ENCODE measurements around the gene EPHB2.

Gene EPHB2

DNA sequence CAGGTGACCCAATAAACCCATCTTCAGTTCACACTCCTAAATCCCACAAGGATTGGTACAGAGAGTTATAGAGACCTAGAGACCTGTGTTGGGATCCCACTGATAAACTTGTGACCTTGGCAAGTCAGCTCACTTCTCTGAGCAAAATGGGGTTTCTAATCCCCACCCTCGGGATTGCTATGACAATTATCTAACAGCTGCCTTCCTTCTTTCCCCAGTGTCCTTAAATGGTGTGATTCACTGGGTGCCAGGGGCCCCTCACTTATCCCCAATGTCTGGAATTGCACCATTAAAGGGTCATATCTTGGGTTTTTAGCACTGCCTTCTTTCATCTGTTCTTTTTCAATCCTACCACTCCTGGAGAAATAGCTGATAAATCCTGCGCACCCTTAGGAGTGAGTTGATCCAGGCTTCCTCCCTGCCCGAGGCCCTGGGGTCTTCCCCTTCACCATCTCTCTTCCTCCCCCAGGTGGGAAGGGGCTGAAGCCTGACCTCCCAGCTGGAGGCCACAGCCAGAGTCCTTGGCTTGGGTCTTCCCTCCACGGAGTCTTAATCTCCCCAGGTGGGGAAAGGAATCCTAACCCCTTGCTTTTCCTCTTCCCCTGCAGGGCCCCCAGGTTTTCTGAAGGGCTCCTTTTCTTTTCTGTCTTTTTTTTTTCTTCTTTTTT is 222.3 kb downstream of the EPHB2 start:
- Histone ChIP-seq H4K20me1 (ENCODE audit: insufficient read depth, low read length) (no peaks in the 10 kb centered on the region), H3K36me3 (replicated peaks; ENCODE audit: insufficient read depth, low read length) (no peaks in the 10 kb centered on the region), H3K27me3 (replicated peaks; ENCODE audit: insufficient read depth, low read length) (peaks cover 96% of the 10 kb centered on the region), H3K27ac (ENCODE audit: low read length) (no peak overlapping the region), H3F3A (ENCODE audit: insufficient read depth, low read length) (no peaks in the 10 kb centered on the region), H3K4me1 (ENCODE audit: low read length) (no peaks in the 10 kb centered on the region), H3K9me2 (replicated peaks; ENCODE audit: insufficient read depth, low read length) (no peaks in the 10 kb centered on the region), H3K4me2 (ENCODE audit: low read depth, low read length) (no peak overlapping the region), H3K79me2 (ENCODE audit: low read length) (no peaks in the 10 kb centered on the region), H3K9me3 (replicated peaks; ENCODE audit: insufficient read depth, low read length) (no peaks in the 10 kb centered on the region), H3K9ac (ENCODE audit: low read length) (no peak overlapping the region), H3K4me3 (ENCODE audit: low read length) (no peak overlapping the region), H2AFZ (ENCODE audit: low read length) (no peak overlapping the region)
- no peak for TF ChIP-seq EZH2 (optimal IDR thresholded peaks at IDR 0.05; ENCODE audit: low read depth, low read length)
- TF ChIP-seq EZH2phosphoT487 (IDR thresholded peaks at IDR 0.05; ENCODE audit: low read length), result no peak
- TF ChIP-seq, protein P1, sequence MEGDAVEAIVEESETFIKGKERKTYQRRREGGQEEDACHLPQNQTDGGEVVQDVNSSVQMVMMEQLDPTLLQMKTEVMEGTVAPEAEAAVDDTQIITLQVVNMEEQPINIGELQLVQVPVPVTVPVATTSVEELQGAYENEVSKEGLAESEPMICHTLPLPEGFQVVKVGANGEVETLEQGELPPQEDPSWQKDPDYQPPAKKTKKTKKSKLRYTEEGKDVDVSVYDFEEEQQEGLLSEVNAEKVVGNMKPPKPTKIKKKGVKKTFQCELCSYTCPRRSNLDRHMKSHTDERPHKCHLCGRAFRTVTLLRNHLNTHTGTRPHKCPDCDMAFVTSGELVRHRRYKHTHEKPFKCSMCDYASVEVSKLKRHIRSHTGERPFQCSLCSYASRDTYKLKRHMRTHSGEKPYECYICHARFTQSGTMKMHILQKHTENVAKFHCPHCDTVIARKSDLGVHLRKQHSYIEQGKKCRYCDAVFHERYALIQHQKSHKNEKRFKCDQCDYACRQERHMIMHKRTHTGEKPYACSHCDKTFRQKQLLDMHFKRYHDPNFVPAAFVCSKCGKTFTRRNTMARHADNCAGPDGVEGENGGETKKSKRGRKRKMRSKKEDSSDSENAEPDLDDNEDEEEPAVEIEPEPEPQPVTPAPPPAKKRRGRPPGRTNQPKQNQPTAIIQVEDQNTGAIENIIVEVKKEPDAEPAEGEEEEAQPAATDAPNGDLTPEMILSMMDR (IDR thresholded peaks at IDR 0.05; ENCODE audit: low read length), result no peak
- DNase-seq, result no peak

DNA sequence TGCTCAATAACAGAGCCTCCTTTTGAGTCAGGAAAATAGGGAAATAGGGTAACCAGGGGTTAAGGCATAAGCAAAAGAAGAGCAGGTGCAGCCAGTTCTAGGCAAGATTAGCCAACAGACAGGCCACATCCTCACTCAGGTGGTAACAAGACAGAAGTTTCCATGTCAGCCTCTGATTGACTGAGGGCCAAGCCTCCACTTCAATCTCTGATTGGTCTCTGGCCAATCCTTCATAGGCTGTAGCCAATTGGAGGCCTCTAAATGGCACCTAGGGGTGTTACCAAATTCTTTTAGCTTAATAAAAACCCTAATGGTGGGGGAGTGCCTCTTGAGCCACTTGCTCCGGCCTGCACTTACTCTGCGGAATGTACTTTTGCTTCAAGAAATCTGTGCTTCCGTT is 224.8 kb downstream of the EPHB2 start:
- no peak for DNase-seq
- TF ChIP-seq EZH2 (optimal IDR thresholded peaks at IDR 0.05; ENCODE audit: low read depth, low read length) (no peak), EZH2phosphoT487 (IDR thresholded peaks at IDR 0.05; ENCODE audit: low read length) (no peak)
- TF ChIP-seq, protein P1 (IDR thresholded peaks at IDR 0.05; ENCODE audit: low read length), result no peak
- H3K27ac ChIP-seq (ENCODE audit: low read length), result no peak overlapping the region
- H3K4me1 ChIP-seq (ENCODE audit: low read length), result no peaks in the 10 kb centered on the region
- peaks cover 81% of the 10 kb centered on the region for H3K27me3 ChIP-seq (replicated peaks; ENCODE audit: insufficient read depth, low read length)
- no peak overlapping the region for H3K4me3 ChIP-seq (ENCODE audit: low read length)
- H3K9me2 ChIP-seq (replicated peaks; ENCODE audit: insufficient read depth, low read length), result no peaks in the 10 kb centered on the region
- H3K36me3 ChIP-seq (replicated peaks; ENCODE audit: insufficient read depth, low read length), result no peaks in the 10 kb centered on the region
- no peak overlapping the region for H3K9ac ChIP-seq (ENCODE audit: low read length)
- no peak overlapping the region for H2AFZ ChIP-seq (ENCODE audit: low read length)
- no peaks in the 10 kb centered on the region for H4K20me1 ChIP-seq (ENCODE audit: insufficient read depth, low read length)
- H3K4me2 ChIP-seq (ENCODE audit: low read depth, low read length), result no peak overlapping the region
- H3F3A ChIP-seq (ENCODE audit: insufficient read depth, low read length), result no peaks in the 10 kb centered on the region
- H3K79me2 ChIP-seq (ENCODE audit: low read length), result no peaks in the 10 kb centered on the region
- H3K9me3 ChIP-seq (replicated peaks; ENCODE audit: insufficient read depth, low read length), result no peaks in the 10 kb centered on the region

DNA sequence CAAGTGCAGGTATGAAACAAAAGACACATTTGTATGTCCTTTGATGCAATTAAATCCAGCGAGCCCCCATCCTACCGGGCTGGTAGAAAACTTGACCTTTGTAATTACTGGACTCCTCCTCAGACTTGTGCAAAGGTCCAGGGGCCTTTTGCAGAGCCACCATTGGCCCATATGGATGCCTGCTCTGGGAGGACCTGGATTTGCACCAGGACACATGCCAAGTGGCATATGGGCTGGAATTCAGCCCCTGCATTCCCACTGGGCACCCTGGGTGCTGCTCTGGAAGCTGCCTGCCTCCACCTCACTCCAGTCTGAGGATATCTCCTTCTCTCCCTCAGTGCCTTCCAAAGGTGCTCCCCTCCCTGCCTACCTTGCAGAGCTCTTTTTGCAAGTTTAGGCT is 226.0 kb downstream of the EPHB2 start:
- no peak for DNase-seq
- no peaks in the 10 kb centered on the region for H3K36me3 ChIP-seq (replicated peaks; ENCODE audit: insufficient read depth, low read length)
- H4K20me1 ChIP-seq (ENCODE audit: insufficient read depth, low read length), result no peaks in the 10 kb centered on the region
- no peaks in the 10 kb centered on the region for H3F3A ChIP-seq (ENCODE audit: insufficient read depth, low read length)
- no peak overlapping the region for H3K4me3 ChIP-seq (ENCODE audit: low read length)
- H2AFZ ChIP-seq (ENCODE audit: low read length), result no peak overlapping the region
- H3K9me3 ChIP-seq (replicated peaks; ENCODE audit: insufficient read depth, low read length), result no peaks in the 10 kb centered on the region
- no peak overlapping the region for H3K9ac ChIP-seq (ENCODE audit: low read length)
- H3K27me3 ChIP-seq (replicated peaks; ENCODE audit: insufficient read depth, low read length), result peaks cover 83% of the 10 kb centered on the region
- H3K4me2 ChIP-seq (ENCODE audit: low read depth, low read length), result no peak overlapping the region
- TF ChIP-seq EZH2 (optimal IDR thresholded peaks at IDR 0.05; ENCODE audit: low read depth, low read length) (no peak), EZH2phosphoT487 (IDR thresholded peaks at IDR 0.05; ENCODE audit: low read length) (no peak)
- TF ChIP-seq, protein P1 (IDR thresholded peaks at IDR 0.05; ENCODE audit: low read length), result no peak
- no peaks in the 10 kb centered on the region for H3K9me2 ChIP-seq (replicated peaks; ENCODE audit: insufficient read depth, low read length)
- no peaks in the 10 kb centered on the region for H3K4me1 ChIP-seq (ENCODE audit: low read length)
- no peaks in the 10 kb centered on the region for H3K79me2 ChIP-seq (ENCODE audit: low read length)
- H3K27ac ChIP-seq (ENCODE audit: low read length), result no peak overlapping the region

Data from MM.1S (cell line).